ENCODE measurements around the gene ZC3H7B.

The ZC3H7B gene

GRCh38 chr22:41354979-41355378 is 53.7 kb downstream of the ZC3H7B start:
- DNase-seq (ENCODE audit: low read depth in 1 of 2, low spot score in 1 of 2): no peak

GRCh38 chr22:41355895-41356294 is 54.6 kb downstream of the ZC3H7B start:
- no peak for DNase-seq (ENCODE audit: low read depth in 1 of 2, low spot score in 1 of 2)

GRCh38 chr22:41356430-41357028 is 55.2 kb downstream of the ZC3H7B start:
- DNase-seq (ENCODE audit: low read depth in 1 of 2, low spot score in 1 of 2): no peak

GRCh38 chr22:41357191-41357590 is 55.9 kb downstream of the ZC3H7B start:
- no peak for DNase-seq (ENCODE audit: low read depth in 1 of 2, low spot score in 1 of 2)

GRCh38 chr22:41358927-41359326 is 57.6 kb downstream of the ZC3H7B start:
- DNase-seq (ENCODE audit: low read depth in 1 of 2, low spot score in 1 of 2): no peak

- DNase-seq (ENCODE audit: low read depth in 1 of 2, low spot score in 1 of 2): no peak
Measured at GRCh38 chr22:41359376-41359775, 58.1 kb downstream of the ZC3H7B start.

GRCh38 chr22:41360126-41360525 is 58.8 kb downstream of the ZC3H7B start:
- no peak for DNase-seq (ENCODE audit: low read depth in 1 of 2, low spot score in 1 of 2)

- no peak for DNase-seq (ENCODE audit: low read depth in 1 of 2, low spot score in 1 of 2)
Measured at GRCh38 chr22:41361716-41362310, 60.5 kb downstream of the ZC3H7B start.

GRCh38 chr22:41362615-41363014 is 61.3 kb downstream of the ZC3H7B start:
- no peak for DNase-seq (ENCODE audit: low read depth in 1 of 2, low spot score in 1 of 2)

- DNase-seq (ENCODE audit: low read depth in 1 of 2, low spot score in 1 of 2): no peak
Measured at GRCh38 chr22:41364233-41364632, 62.9 kb downstream of the ZC3H7B start.

GRCh38 chr22:41364955-41365354 is 63.6 kb downstream of the ZC3H7B start:
- no peak for DNase-seq (ENCODE audit: low read depth in 1 of 2, low spot score in 1 of 2)

GRCh38 chr22:41365425-41365824 is 64.1 kb downstream of the ZC3H7B start:
- no peak for DNase-seq (ENCODE audit: low read depth in 1 of 2, low spot score in 1 of 2)

- no peak for DNase-seq (ENCODE audit: low read depth in 1 of 2, low spot score in 1 of 2)
Measured at GRCh38 chr22:41366323-41367029, 65.2 kb downstream of the ZC3H7B start.

- no peak for DNase-seq (ENCODE audit: low read depth in 1 of 2, low spot score in 1 of 2)
Measured at GRCh38 chr22:41367039-41367679, 65.8 kb downstream of the ZC3H7B start.

GRCh38 chr22:41367680-41368542 is 66.6 kb downstream of the ZC3H7B start:
- no peak for DNase-seq (ENCODE audit: low read depth in 1 of 2, low spot score in 1 of 2)

- no peak for DNase-seq (ENCODE audit: low read depth in 1 of 2, low spot score in 1 of 2)
Measured at GRCh38 chr22:41368543-41369423, 67.5 kb downstream of the ZC3H7B start.

GRCh38 chr22:41369424-41369745 is 68.1 kb downstream of the ZC3H7B start:
- DNase-seq (ENCODE audit: low read depth in 1 of 2, low spot score in 1 of 2): no peak

- no peak for DNase-seq (ENCODE audit: low read depth in 1 of 2, low spot score in 1 of 2)
Measured at GRCh38 chr22:41369837-41370236, 68.5 kb downstream of the ZC3H7B start.

GRCh38 chr22:41377846-41378245 is 76.5 kb downstream of the ZC3H7B start:
- DNase-seq (ENCODE audit: low read depth in 1 of 2, low spot score in 1 of 2): no peak

- DNase-seq (ENCODE audit: low read depth in 1 of 2, low spot score in 1 of 2): no peak
Measured at GRCh38 chr22:41380993-41381328, 79.6 kb downstream of the ZC3H7B start.
